Gastroesophageal sphincter (tissue), 4 donors: ENCODE data around the gene KLHDC4. TPM values are rescaled to one million over a fixed set of nuclear protein-coding genes. Genes with fewer than 3 reads are reported as not detected.

Experiments
- ATAC-seq: fragments of 150-250 bp; one replicate; pipeline ENCODE4 v1.9.1; 2016; ENCODE audit warnings: mild to moderate bottlenecking, moderate library complexity
- H3K27ac ChIP-seq, 4 donors: fragments of 200-600 bp; sonication (generic) in 3 of 4; 1 replicate in 3 of 4; 2 replicates in 1 of 4; pipeline ENCODE4 v1.5.1; 2016 to 2019
- H3K27me3 ChIP-seq: fragments of 200-600 bp; sonication (generic); one replicate; pipeline ENCODE4 v1.5.1; 2019
- H3K36me3 ChIP-seq, 2 donors: fragments of 200-600 bp; sonication (generic); one replicate each; pipeline ENCODE4 v1.5.1; 2019; ENCODE audit warnings: control low read depth in 1 of 2
- H3K4me1 ChIP-seq, 3 donors: fragments of 200-600 bp; sonication (generic); 1 replicate in 2 of 3; 2 replicates in 1 of 3; pipeline ENCODE4 v1.5.1; 2016 to 2019; ENCODE audit warnings: control low read depth in 2 of 3
- H3K4me3 ChIP-seq, 2 donors: fragments of 200-600 bp; sonication (generic); one replicate each; pipeline ENCODE4 v1.5.1; 2019; ENCODE audit warnings: mild to moderate bottlenecking in 1 of 2, moderate library complexity in 1 of 2
- H3K9me3 ChIP-seq, 3 donors: fragments of 200-600 bp; sonication (generic); one replicate each; pipeline ENCODE4 v1.5.1; 2017 to 2019; ENCODE audit warnings: control low read depth in 2 of 3
- EP300 ChIP-seq: sonication (generic); formaldehyde crosslinking; IDR thresholded peaks from one replicate; pipeline ENCODE4 v1.6.1; 2017; ENCODE audit warnings: antibody characterized with exemption, mild to moderate bottlenecking
- POLR2A ChIP-seq, 2 donors: fragments of 450-650 bp; IDR thresholded peaks; one replicate each; pipeline ENCODE4 v1.6.1; 2017; ENCODE audit warnings: antibody characterized with exemption in 2 of 2, mild to moderate bottlenecking in 2 of 2, moderate library complexity in 1 of 2
- POLR2AphosphoS5 ChIP-seq: sonication (generic); formaldehyde crosslinking; IDR thresholded peaks from one replicate; pipeline ENCODE4 v1.6.1; 2017; ENCODE audit warnings: antibody characterized with exemption
- WGBS, 2 donors: methylation state at CpG; one replicate each; pipeline ENCODE4 v1.1.5; 2018; ENCODE audit warnings: low coverage in 1 of 2; 5-methylcytosine and 5-hydroxymethylcytosine counted together
- total RNA-seq, 4 donors: library from RNA; depleted of rRNA; stranded (reverse); fragments of >200 nt; gene quantifications; one replicate each; pipeline ENCODE4 v1.1.0, GENCODE V29; 2016
- TF ChIP-seq, protein P1 (sequence below), 4 experiments: fragments of 200-600 bp in 2 of 4; fragments of 450-650 bp in 2 of 4; sonication (generic) in 1 of 4; IDR thresholded peaks; one replicate each; pipeline ENCODE4 v1.5.1; 2017 to 2019; ENCODE audit warnings: antibody characterized with exemption in 4 of 4, mild to moderate bottlenecking in 2 of 4, moderate library complexity in 2 of 4

The KLHDC4 gene
- total RNA-seq, 4 donors from 2014 or later = 9.8 to 33.8 (median 24.4) TPM

DNA sequence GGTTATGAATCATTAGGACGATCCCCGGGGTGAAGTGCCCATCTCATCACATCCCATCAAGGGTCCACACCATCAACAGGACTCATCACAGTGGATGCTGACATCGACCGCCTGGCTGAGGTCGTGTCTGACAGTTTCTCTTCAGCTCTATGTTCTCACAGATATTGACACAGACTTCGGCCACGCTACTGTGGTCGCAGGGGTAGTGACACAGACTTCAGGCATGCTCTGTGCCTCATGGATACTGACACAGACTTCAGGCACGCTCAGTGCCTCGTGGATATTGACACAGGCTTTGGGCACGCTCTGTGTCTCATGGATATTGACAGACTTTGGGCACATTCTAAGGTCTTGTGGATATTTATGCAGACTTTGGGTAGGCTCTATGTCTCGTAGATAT, 50.1 kb downstream of the KLHDC4 start:
- Histone ChIP-seq H3K9me3 (no peaks in the 10 kb centered on the region), H3K4me3 (no peak overlapping the region), H3K36me3 (peaks cover 0 to 91% of the 10 kb centered on the region in 2 donors), H3K4me1 (no peaks in the 10 kb centered on the region), H3K27ac (no peak overlapping the region), H3K27me3 (no peaks in the 10 kb centered on the region)
- 100% methylated on average over 1 to 2 of the region's 12 CpGs for WGBS, 2 donors
- ATAC-seq = no peak
- TF ChIP-seq POLR2AphosphoS5 (no peak), EP300 (no peak), POLR2A (IDR thresholded peaks at IDR 0.05) (no peak)
- TF ChIP-seq, protein P1, sequence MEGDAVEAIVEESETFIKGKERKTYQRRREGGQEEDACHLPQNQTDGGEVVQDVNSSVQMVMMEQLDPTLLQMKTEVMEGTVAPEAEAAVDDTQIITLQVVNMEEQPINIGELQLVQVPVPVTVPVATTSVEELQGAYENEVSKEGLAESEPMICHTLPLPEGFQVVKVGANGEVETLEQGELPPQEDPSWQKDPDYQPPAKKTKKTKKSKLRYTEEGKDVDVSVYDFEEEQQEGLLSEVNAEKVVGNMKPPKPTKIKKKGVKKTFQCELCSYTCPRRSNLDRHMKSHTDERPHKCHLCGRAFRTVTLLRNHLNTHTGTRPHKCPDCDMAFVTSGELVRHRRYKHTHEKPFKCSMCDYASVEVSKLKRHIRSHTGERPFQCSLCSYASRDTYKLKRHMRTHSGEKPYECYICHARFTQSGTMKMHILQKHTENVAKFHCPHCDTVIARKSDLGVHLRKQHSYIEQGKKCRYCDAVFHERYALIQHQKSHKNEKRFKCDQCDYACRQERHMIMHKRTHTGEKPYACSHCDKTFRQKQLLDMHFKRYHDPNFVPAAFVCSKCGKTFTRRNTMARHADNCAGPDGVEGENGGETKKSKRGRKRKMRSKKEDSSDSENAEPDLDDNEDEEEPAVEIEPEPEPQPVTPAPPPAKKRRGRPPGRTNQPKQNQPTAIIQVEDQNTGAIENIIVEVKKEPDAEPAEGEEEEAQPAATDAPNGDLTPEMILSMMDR (IDR thresholded peaks at IDR 0.05) = no peak

DNA sequence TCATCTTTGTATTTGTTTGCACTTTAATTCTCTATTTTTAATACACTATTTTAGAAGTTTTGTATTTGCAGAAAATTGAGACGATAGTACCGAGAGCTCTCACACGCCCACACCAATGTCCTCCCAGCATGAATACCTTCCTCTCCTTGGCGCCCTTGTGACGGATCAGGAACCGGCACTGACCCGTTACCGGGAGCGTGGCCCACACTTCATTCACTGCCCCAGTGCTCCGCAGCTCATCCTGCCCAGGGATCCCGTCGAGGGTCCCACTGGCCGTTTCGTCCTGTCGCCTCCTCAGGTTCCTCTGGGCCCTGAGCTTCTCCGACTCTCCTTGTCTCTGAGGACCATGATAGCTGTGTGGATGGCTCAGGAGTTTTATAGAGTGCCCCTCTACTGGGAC, 50.6 kb downstream of the KLHDC4 start:
- Histone ChIP-seq H3K4me3 (no peak overlapping the region), H3K27me3 (no peaks in the 10 kb centered on the region), H3K36me3 (peaks cover 0 to 91% of the 10 kb centered on the region in 2 donors), H3K4me1 (no peaks in the 10 kb centered on the region), H3K9me3 (no peaks in the 10 kb centered on the region), H3K27ac (no peak overlapping the region)
- ATAC-seq = no peak
- TF ChIP-seq POLR2A (IDR thresholded peaks at IDR 0.05) (no peak), POLR2AphosphoS5 (no peak), EP300 (no peak)
- TF ChIP-seq, protein P1 (IDR thresholded peaks at IDR 0.05) = no peak
- WGBS, 2 donors = 96 to 97% methylated on average over 11 to 16 of the region's 16 CpGs

- ATAC-seq = no peak
- no peaks in the 10 kb centered on the region for H3K9me3 ChIP-seq
- WGBS, 2 donors = 91 to 100% methylated on average over 1 to 10 of the region's 19 CpGs
- H3K36me3 ChIP-seq = peaks cover 0 to 95% of the 10 kb centered on the region in 2 donors
- no peaks in the 10 kb centered on the region for H3K4me1 ChIP-seq
- H3K27me3 ChIP-seq = no peaks in the 10 kb centered on the region
- no peak overlapping the region for H3K27ac ChIP-seq
- TF ChIP-seq EP300 (no peak), POLR2A (IDR thresholded peaks at IDR 0.05) (no peak)
- no peak overlapping the region for H3K4me3 ChIP-seq
These were observed 52.1 kb downstream of the KLHDC4 start for GRCh38 chr16:87713451-87714229.

DNA sequence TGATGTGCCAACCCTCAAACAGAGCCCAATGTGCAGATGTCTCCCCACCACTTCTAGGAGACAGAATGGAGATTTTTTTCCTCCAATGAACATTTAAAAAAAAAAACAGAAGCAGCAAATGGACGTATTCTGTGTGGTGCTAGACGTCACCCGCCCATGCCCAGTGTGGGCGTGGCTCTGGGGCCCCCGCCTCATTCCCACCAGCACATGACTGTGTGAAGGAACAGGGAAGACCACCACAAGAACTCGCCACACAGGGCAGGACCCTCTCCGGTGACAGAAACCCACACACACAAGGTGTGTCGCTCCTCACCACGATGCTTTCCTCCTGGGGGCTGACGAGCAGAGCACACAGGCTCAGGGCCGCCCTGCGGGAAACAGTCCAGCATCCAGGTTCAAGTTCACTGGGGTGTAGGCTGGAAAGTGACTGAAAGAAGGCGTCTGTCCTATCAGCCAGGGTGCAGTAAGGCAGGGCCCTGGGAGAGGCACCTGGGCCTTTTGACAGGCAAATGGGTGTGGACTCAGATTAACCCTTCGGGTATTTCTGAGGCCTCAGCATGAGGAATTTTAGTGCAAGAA, 53.5 kb downstream of the KLHDC4 start:
- no peak for ATAC-seq
- 67 to 93% methylated on average over 1 to 3 of the region's 14 CpGs for WGBS, 2 donors
- TF ChIP-seq POLR2A (IDR thresholded peaks at IDR 0.05) (no peak), EP300 (no peak), POLR2AphosphoS5 (no peak)
- TF ChIP-seq, protein P1 (IDR thresholded peaks at IDR 0.05) = no peak
- peaks cover 0 to 99% of the 10 kb centered on the region in 2 donors for H3K36me3 ChIP-seq
- no peaks in the 10 kb centered on the region for H3K27me3 ChIP-seq
- H3K4me3 ChIP-seq = no peak overlapping the region
- H3K4me1 ChIP-seq = no peaks in the 10 kb centered on the region
- no peak overlapping the region for H3K27ac ChIP-seq
- H3K9me3 ChIP-seq = no peaks in the 10 kb centered on the region

DNA sequence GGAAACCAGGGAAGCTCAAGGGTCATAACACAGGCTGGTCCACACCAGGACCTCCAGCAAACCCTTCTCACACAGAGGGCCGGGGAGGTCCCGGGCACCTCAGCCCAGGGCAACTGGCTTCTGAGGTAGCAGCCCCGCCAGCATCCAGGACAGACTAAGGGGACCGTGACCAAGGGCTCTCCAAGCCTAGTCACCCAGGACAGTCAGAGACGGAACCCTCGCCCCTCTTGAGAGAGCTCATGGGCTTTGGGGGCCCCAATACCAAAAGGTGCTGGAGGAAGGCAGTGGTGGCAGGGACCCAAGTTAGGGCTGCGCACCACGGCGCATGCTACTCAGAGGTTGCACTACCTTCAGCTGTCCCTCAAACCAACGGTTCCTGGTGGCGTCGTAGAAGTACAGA, 54.9 kb downstream of the KLHDC4 start:
- H3K36me3 ChIP-seq = peaks cover 0 to 92% of the 10 kb centered on the region in 2 donors

More for the DNA sequence above, 54.9 kb downstream of the KLHDC4 start:
- Histone ChIP-seq H3K4me3 (no peak overlapping the region), H3K27me3 (no peaks in the 10 kb centered on the region), H3K9me3 (no peaks in the 10 kb centered on the region), H3K4me1 (peaks cover 0 to 6% (median 0%) of the 10 kb centered on the region in 3 donors), H3K27ac (no peak overlapping the region)
- no peak for TF ChIP-seq POLR2AphosphoS5
- no peak for TF ChIP-seq EP300
- no peak for TF ChIP-seq POLR2A (IDR thresholded peaks at IDR 0.05)
- TF ChIP-seq, protein P1 (IDR thresholded peaks at IDR 0.05) = no peak
- WGBS, 2 donors = 93% methylated on average over 3 of the region's 12 CpGs; no CpG with 5 or more reads in 1 of the 2 donors
- no peak for ATAC-seq
